ENCODE results near the gene SMCO4. TPM values are rescaled to one million over a fixed set of nuclear protein-coding genes. Genes with fewer than 3 reads are reported as not detected.

The SMCO4 gene
- total RNA-seq, 1 donor from 2014 or later = 2.4 TPM

GRCh38 chr11:93542811-93543229 is 371 bp downstream of the SMCO4 start:
- Histone ChIP-seq H3K27me3 (ENCODE audit: control insufficient read depth, insufficient read depth, low read length) (no peaks in the 10 kb centered on the region), H3K36me3 (ENCODE audit: control insufficient read depth, insufficient read depth, low read length) (no peaks in the 10 kb centered on the region), H3K4me3 (ENCODE audit: low read depth, low read length) (peak overlapping the region; percentile 42)
- FAIRE-seq (no peak), DNase-seq (ENCODE audit: low read depth) (no peak)
- TF ChIP-seq CTCF (IDR thresholded peaks at IDR 0.05; ENCODE audit: insufficient read depth, low read length, severe bottlenecking) = no peak

GRCh38 chr11:93541884-93542810 is 1.0 kb downstream of the SMCO4 start:
- H3K27me3 ChIP-seq (ENCODE audit: control insufficient read depth, insufficient read depth, low read length) = no peaks in the 10 kb centered on the region
- DNase-seq (ENCODE audit: low read depth) = peak; percentile 71
- TF ChIP-seq CTCF (IDR thresholded peaks at IDR 0.05; ENCODE audit: insufficient read depth, low read length, severe bottlenecking) = no peak
- H3K36me3 ChIP-seq (ENCODE audit: control insufficient read depth, insufficient read depth, low read length) = no peaks in the 10 kb centered on the region
- no peak for FAIRE-seq
- H3K4me3 ChIP-seq (ENCODE audit: low read depth, low read length) = peak overlapping the region; percentile 42

- H3K27me3 ChIP-seq (ENCODE audit: control insufficient read depth, insufficient read depth, low read length) = no peaks in the 10 kb centered on the region
- DNase-seq (ENCODE audit: low read depth) = no peak
- H3K36me3 ChIP-seq (ENCODE audit: control insufficient read depth, insufficient read depth, low read length) = no peaks in the 10 kb centered on the region
- TF ChIP-seq CTCF (IDR thresholded peaks at IDR 0.05; ENCODE audit: insufficient read depth, low read length, severe bottlenecking) = no peak
- no peak for FAIRE-seq
- no peak overlapping the region for H3K4me3 ChIP-seq (ENCODE audit: low read depth, low read length)
These were observed 2.2 kb downstream of the SMCO4 start for GRCh38 chr11:93540896-93541553.

- H3K27me3 ChIP-seq (ENCODE audit: control insufficient read depth, insufficient read depth, low read length) = no peaks in the 10 kb centered on the region
- DNase-seq (ENCODE audit: low read depth) (no peak), FAIRE-seq (no peak)
- no peak overlapping the region for H3K4me3 ChIP-seq (ENCODE audit: low read depth, low read length)
- H3K36me3 ChIP-seq (ENCODE audit: control insufficient read depth, insufficient read depth, low read length) = no peaks in the 10 kb centered on the region
- TF ChIP-seq CTCF (IDR thresholded peaks at IDR 0.05; ENCODE audit: insufficient read depth, low read length, severe bottlenecking) = no peak
These were observed 2.9 kb downstream of the SMCO4 start for GRCh38 chr11:93540337-93540736.

GRCh38 chr11:93537767-93538261 is 5.4 kb downstream of the SMCO4 start:
- FAIRE-seq (no peak), DNase-seq (ENCODE audit: low read depth) (peak; percentile 18)
- H3K4me3 ChIP-seq (ENCODE audit: low read depth, low read length) = no peak overlapping the region

More at GRCh38 chr11:93537767-93538261, 5.4 kb downstream of the SMCO4 start:
- no peak for TF ChIP-seq CTCF (IDR thresholded peaks at IDR 0.05; ENCODE audit: insufficient read depth, low read length, severe bottlenecking)
- Histone ChIP-seq H3K36me3 (ENCODE audit: control insufficient read depth, insufficient read depth, low read length) (no peaks in the 10 kb centered on the region), H3K27me3 (ENCODE audit: control insufficient read depth, insufficient read depth, low read length) (no peaks in the 10 kb centered on the region)

All from bronchial epithelial cell (primary cell).